ENCODE data around the gene TCF7L2. TPM values are rescaled to one million over a fixed set of nuclear protein-coding genes. Genes with fewer than 3 reads are reported as not detected.
A peak's percentile ranks its signal among the peaks of the same experiment; 100 is the strongest.

Gene TCF7L2
- total and polyA plus RNA-seq, 12 donors: 8.7 to 24.7 (median 14.8) TPM

- 53 to 63% (median 56%) methylated on average over 7 of the region's 7 CpGs for WGBS, 4 donors
- no peak for DNase-seq
- no peaks in the 10 kb centered on the region for H3K27me3 ChIP-seq
- intact Hi-C loops (cut with DNase I): no loop called here
- H3K4me3 ChIP-seq: peak overlapping the region in 2 of 4 donors; percentile 6 to 49
- H3K4me1 ChIP-seq (replicated peaks in 1 of 2): peaks cover 25 to 37% of the 10 kb centered on the region in 2 donors
- peak overlapping the region in 3 of 5 donors; percentile 11 to 59 (median 18) for H3K27ac ChIP-seq
- TF ChIP-seq, protein P1, sequence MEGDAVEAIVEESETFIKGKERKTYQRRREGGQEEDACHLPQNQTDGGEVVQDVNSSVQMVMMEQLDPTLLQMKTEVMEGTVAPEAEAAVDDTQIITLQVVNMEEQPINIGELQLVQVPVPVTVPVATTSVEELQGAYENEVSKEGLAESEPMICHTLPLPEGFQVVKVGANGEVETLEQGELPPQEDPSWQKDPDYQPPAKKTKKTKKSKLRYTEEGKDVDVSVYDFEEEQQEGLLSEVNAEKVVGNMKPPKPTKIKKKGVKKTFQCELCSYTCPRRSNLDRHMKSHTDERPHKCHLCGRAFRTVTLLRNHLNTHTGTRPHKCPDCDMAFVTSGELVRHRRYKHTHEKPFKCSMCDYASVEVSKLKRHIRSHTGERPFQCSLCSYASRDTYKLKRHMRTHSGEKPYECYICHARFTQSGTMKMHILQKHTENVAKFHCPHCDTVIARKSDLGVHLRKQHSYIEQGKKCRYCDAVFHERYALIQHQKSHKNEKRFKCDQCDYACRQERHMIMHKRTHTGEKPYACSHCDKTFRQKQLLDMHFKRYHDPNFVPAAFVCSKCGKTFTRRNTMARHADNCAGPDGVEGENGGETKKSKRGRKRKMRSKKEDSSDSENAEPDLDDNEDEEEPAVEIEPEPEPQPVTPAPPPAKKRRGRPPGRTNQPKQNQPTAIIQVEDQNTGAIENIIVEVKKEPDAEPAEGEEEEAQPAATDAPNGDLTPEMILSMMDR (IDR thresholded peaks at IDR 0.05): no peak
- TF ChIP-seq POLR2A (IDR thresholded peaks at IDR 0.05): no peak
- no peaks in the 10 kb centered on the region for H3K9me3 ChIP-seq (replicated peaks in 1 of 3)
- no peaks in the 10 kb centered on the region for H3K36me3 ChIP-seq (replicated peaks in 1 of 2)
These were observed 5.0 kb downstream of the TCF7L2 start for GRCh38 chr10:112954974-112955581.

- H3K27me3 ChIP-seq: no peaks in the 10 kb centered on the region
- intact Hi-C loops (cut with DNase I): loop anchor here in 1 of 2 donors (2.0 kb wide), 1 partner anchor 35 kb away; no protein-coding TSS in a partner anchor
- DNase-seq: no peak
- peak overlapping the region in 1 of 4 donors; percentile 49 for H3K4me3 ChIP-seq
- 15 to 22% (median 18%) methylated on average over 12 of the region's 12 CpGs for WGBS, 4 donors
- H3K9me3 ChIP-seq (replicated peaks in 1 of 3): no peaks in the 10 kb centered on the region
- no peak for TF ChIP-seq POLR2A (IDR thresholded peaks at IDR 0.05)
- TF ChIP-seq, protein P1 (IDR thresholded peaks at IDR 0.05): no peak
- H3K36me3 ChIP-seq (replicated peaks in 1 of 2): no peaks in the 10 kb centered on the region
- peaks cover 25 to 37% of the 10 kb centered on the region in 2 donors for H3K4me1 ChIP-seq (replicated peaks in 1 of 2)
- peak overlapping the region in 3 of 5 donors; percentile 11 to 59 (median 18) for H3K27ac ChIP-seq
These were observed 5.8 kb downstream of the TCF7L2 start for GRCh38 chr10:112955582-112956421.

GRCh38 chr10:112956631-112957350, 6.7 kb downstream of the TCF7L2 start:
- H3K4me3 ChIP-seq: no peak overlapping the region
- peaks cover 25 to 37% of the 10 kb centered on the region in 2 donors for H3K4me1 ChIP-seq (replicated peaks in 1 of 2)
- no peak for TF ChIP-seq POLR2A (IDR thresholded peaks at IDR 0.05)
- TF ChIP-seq, protein P1 (IDR thresholded peaks at IDR 0.05): no peak
- DNase-seq: no peak
- H3K27me3 ChIP-seq: no peaks in the 10 kb centered on the region
- peak overlapping the region in 2 of 5 donors; percentile 19 to 29 for H3K27ac ChIP-seq
- H3K36me3 ChIP-seq (replicated peaks in 1 of 2): no peaks in the 10 kb centered on the region
- H3K9me3 ChIP-seq (replicated peaks in 1 of 3): no peaks in the 10 kb centered on the region
- 65 to 77% (median 71%) methylated on average over 10 of the region's 10 CpGs for WGBS, 4 donors
- intact Hi-C loops (cut with DNase I): loop anchor here in 1 of 2 donors (2.0 kb wide), 1 partner anchor 34 kb away; no protein-coding TSS in a partner anchor

All from adrenal gland (tissue), 12 donors.